AG04450 (cell line): ENCODE results near the gene EML6. TPM values are rescaled to one million over a fixed set of nuclear protein-coding genes. Genes with fewer than 3 reads are reported as not detected.

Source experiments
- CTCF ChIA-PET: fragments of 300-600, 350-600 bp; formaldehyde crosslinking; extraction: SDS; loops from one replicate; lab custom pipeline; 2022; ENCODE audit warnings: antibody characterized with exemption, inconsistent platforms; lab: Charles Lee
- POLR2A ChIA-PET: fragments of 350-600 bp; formaldehyde crosslinking; extraction: SDS; loops from one replicate; lab custom pipeline; 2021; ENCODE audit warnings: antibody characterized with exemption, inconsistent platforms; lab: Yijun Ruan, JAX
- DNase-seq: peaks from one replicate; pipeline ENCODE4 v3.0.0-alpha.2; 2011; ENCODE audit warnings: low read depth, low spot score
- H3K27ac ChIP-seq: one replicate; pipeline ENCODE4 v1.5.1; 2012; ENCODE audit warnings: low read depth, low read length, control low read depth
- H3K27me3 ChIP-seq: one replicate; pipeline ENCODE4 v1.6.0; 2012; ENCODE audit warnings: low read length; ENCODE audit not compliant: control insufficient read depth, insufficient read depth
- H3K4me3 ChIP-seq: 2 replicates; pipeline ENCODE4 v1.5.1; 2011; ENCODE audit warnings: mild to moderate bottlenecking, low read depth, low read length, control low read depth
- H3K9me3 ChIP-seq: 2 replicates; pipeline ENCODE4 v1.5.1; 2012; ENCODE audit warnings: low read length; ENCODE audit not compliant: control insufficient read depth, insufficient read depth
- CTCF ChIP-seq: IDR thresholded peaks from 2 replicates; pipeline ENCODE4 v1.5.1; 2011; ENCODE audit warnings: low read depth, low read length, control low read depth, inconsistent platforms
- polyA plus RNA-seq: library from polyadenylated mRNA; depleted of rRNA; stranded (reverse); fragments of >200 nt; gene quantifications from 2 replicates; pipeline ENCODE4 v1.2.3, GENCODE V29; 2011

The EML6 gene
- polyA plus RNA-seq, 1 experiment: 0.30 TPM

GRCh38 chr2:55010915-55011314 lies 287.5 kb downstream of the EML6 start:
- no peaks in the 10 kb centered on the region for H3K27me3 ChIP-seq
- no peak for TF ChIP-seq CTCF
- H3K9me3 ChIP-seq: no peaks in the 10 kb centered on the region
- H3K4me3 ChIP-seq: no peak overlapping the region
- POLR2A ChIA-PET: no interaction called here
- CTCF ChIA-PET: interaction anchor here (1.1 kb wide), 2 partner anchors 111 to 158 kb away, joined by 4 read pairs; no protein-coding TSS in a partner anchor
- DNase-seq: no peak
- H3K27ac ChIP-seq: no peak overlapping the region

GRCh38 chr2:55011831-55012671 lies 288.6 kb downstream of the EML6 start:
- DNase-seq: no peak
- Histone ChIP-seq H3K9me3 (no peaks in the 10 kb centered on the region), H3K27ac (no peak overlapping the region), H3K4me3 (no peak overlapping the region), H3K27me3 (no peaks in the 10 kb centered on the region)
- ChIA-PET CTCF (interaction anchor here (0.6 to 2.9 kb wide), 7 partner anchors 17 to 211 kb away, joined by 3 to 20 read pairs (median 4); partner anchors contain the start of gene RTN4), POLR2A (interaction anchor here (0.6 kb wide), 1 partner anchor 34 kb away, joined by 3 read pairs; no protein-coding TSS in a partner anchor)
- no peak for TF ChIP-seq CTCF

- ChIA-PET POLR2A (no interaction called here), CTCF (interaction anchor here (0.7 to 3.1 kb wide), 7 partner anchors 10 to 210 kb away, joined by 3 to 39 read pairs (median 5); partner anchors contain the start of gene RTN4)
- Histone ChIP-seq H3K4me3 (no peak overlapping the region), H3K27ac (no peak overlapping the region), H3K9me3 (no peaks in the 10 kb centered on the region), H3K27me3 (no peaks in the 10 kb centered on the region)
- TF ChIP-seq CTCF: no peak
- no peak for DNase-seq
Observed at GRCh38 chr2:55012672-55013484, 289.4 kb downstream of the EML6 start.

GRCh38 chr2:55013936-55014335 lies 290.5 kb downstream of the EML6 start:
- Histone ChIP-seq H3K27ac (no peak overlapping the region), H3K27me3 (no peaks in the 10 kb centered on the region), H3K9me3 (no peaks in the 10 kb centered on the region), H3K4me3 (no peak overlapping the region)
- CTCF ChIA-PET: interaction anchor here (0.7 to 3.1 kb wide), 5 partner anchors 11 to 162 kb away, joined by 3 to 39 read pairs (median 11); no protein-coding TSS in a partner anchor
- POLR2A ChIA-PET: no interaction called here
- no peak for TF ChIP-seq CTCF
- DNase-seq: no peak
